ENCODE results near the gene BTD. TPM values are rescaled to one million over a fixed set of nuclear protein-coding genes. Genes with fewer than 3 reads are reported as not detected.

BTD gene
- total RNA-seq, 2 donors from 2014 or later: 18.0 to 29.3 TPM

- DNase-seq: no peak
- Histone ChIP-seq H3K27me3 (no peaks in the 10 kb centered on the region), H3K4me1 (no peaks in the 10 kb centered on the region), H3K4me3 (no peak overlapping the region), H3K36me3 (no peaks in the 10 kb centered on the region), H3K27ac (no peak overlapping the region), H3K9me3 (no peaks in the 10 kb centered on the region), H3K9ac (ENCODE audit: low read depth in 2 of 2, low read length in 2 of 2) (no peak overlapping the region)
- TF ChIP-seq, protein P1, sequence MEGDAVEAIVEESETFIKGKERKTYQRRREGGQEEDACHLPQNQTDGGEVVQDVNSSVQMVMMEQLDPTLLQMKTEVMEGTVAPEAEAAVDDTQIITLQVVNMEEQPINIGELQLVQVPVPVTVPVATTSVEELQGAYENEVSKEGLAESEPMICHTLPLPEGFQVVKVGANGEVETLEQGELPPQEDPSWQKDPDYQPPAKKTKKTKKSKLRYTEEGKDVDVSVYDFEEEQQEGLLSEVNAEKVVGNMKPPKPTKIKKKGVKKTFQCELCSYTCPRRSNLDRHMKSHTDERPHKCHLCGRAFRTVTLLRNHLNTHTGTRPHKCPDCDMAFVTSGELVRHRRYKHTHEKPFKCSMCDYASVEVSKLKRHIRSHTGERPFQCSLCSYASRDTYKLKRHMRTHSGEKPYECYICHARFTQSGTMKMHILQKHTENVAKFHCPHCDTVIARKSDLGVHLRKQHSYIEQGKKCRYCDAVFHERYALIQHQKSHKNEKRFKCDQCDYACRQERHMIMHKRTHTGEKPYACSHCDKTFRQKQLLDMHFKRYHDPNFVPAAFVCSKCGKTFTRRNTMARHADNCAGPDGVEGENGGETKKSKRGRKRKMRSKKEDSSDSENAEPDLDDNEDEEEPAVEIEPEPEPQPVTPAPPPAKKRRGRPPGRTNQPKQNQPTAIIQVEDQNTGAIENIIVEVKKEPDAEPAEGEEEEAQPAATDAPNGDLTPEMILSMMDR (IDR thresholded peaks at IDR 0.05): no peak
- intact Hi-C loops (cut with DNase I): no loop called here
These were observed 64.1 kb downstream of the BTD start for GRCh38 chr3:15665510-15666150.

DNA sequence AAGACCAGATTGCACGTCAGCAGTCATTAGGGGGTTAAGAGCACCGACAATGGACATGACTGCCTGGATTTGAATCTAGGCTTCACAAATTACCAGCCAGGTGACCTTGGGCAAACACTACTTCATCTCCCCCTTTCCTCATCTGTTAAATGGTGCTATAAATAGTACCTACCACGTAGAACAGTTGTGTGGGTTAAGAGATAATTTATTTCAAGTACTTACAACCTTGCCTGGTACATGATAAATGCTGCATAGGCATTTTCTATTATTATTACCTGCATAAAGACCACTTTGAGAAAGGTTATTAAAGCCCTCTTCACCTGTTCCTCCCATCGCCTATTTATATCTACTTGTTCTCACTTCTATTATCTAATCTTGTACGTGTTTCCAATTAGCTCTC, 64.7 kb downstream of the BTD start:
- no peak for DNase-seq
- intact Hi-C loops (cut with DNase I): no loop called here
- Histone ChIP-seq H3K9ac (ENCODE audit: low read depth in 2 of 2, low read length in 2 of 2) (no peak overlapping the region), H3K4me3 (no peak overlapping the region), H3K36me3 (no peaks in the 10 kb centered on the region), H3K27me3 (no peaks in the 10 kb centered on the region), H3K27ac (no peak overlapping the region), H3K4me1 (no peaks in the 10 kb centered on the region), H3K9me3 (no peaks in the 10 kb centered on the region)
- TF ChIP-seq, protein P1 (IDR thresholded peaks at IDR 0.05): no peak

- intact Hi-C loops (cut with DNase I): no loop called here
- Histone ChIP-seq H3K27ac (no peak overlapping the region), H3K27me3 (no peaks in the 10 kb centered on the region), H3K9me3 (no peaks in the 10 kb centered on the region), H3K9ac (ENCODE audit: low read depth in 2 of 2, low read length in 2 of 2) (no peak overlapping the region), H3K36me3 (no peaks in the 10 kb centered on the region), H3K4me3 (no peak overlapping the region), H3K4me1 (no peaks in the 10 kb centered on the region)
- DNase-seq: no peak
- TF ChIP-seq, protein P1 (IDR thresholded peaks at IDR 0.05): no peak
These were observed 65.9 kb downstream of the BTD start for GRCh38 chr3:15667484-15667883.

DNA sequence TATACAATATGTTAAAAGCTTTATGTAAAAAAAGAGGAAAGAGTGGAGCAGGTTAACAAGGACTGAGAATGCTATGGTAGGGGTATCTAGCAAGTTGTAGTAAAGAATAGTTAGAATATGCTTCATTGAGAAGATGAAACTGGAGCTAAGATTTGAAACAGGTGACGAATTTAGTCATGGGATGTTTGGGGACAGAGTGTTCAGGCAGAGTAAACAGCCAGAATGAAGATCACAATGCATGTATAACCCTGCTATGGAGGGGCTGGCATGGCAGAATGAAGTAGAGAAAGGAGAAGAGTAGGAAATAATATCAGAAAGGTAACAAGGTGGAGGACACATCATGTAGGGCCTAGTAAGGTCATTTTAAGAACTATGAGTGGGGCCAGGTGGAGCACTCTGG, 72.0 kb downstream of the BTD start:
- Histone ChIP-seq H3K9ac (ENCODE audit: low read depth in 2 of 2, low read length in 2 of 2) (no peak overlapping the region), H3K9me3 (no peaks in the 10 kb centered on the region), H3K4me1 (no peaks in the 10 kb centered on the region), H3K27me3 (no peaks in the 10 kb centered on the region), H3K4me3 (no peak overlapping the region), H3K36me3 (no peaks in the 10 kb centered on the region), H3K27ac (no peak overlapping the region)
- intact Hi-C loops (cut with DNase I): no loop called here
- no peak for DNase-seq
- TF ChIP-seq, protein P1 (IDR thresholded peaks at IDR 0.05): no peak

GRCh38 chr3:15676259-15676658, 74.7 kb downstream of the BTD start:
- no peak for DNase-seq
- H3K36me3 ChIP-seq: no peaks in the 10 kb centered on the region

More at GRCh38 chr3:15676259-15676658, 74.7 kb downstream of the BTD start:
- H3K4me3 ChIP-seq: no peak overlapping the region
- intact Hi-C loops (cut with DNase I): no loop called here
- H3K4me1 ChIP-seq: no peaks in the 10 kb centered on the region
- no peaks in the 10 kb centered on the region for H3K9me3 ChIP-seq
- H3K27me3 ChIP-seq: no peaks in the 10 kb centered on the region
- H3K27ac ChIP-seq: no peak overlapping the region
- TF ChIP-seq, protein P1 (IDR thresholded peaks at IDR 0.05): no peak
- H3K9ac ChIP-seq (ENCODE audit: low read depth in 2 of 2, low read length in 2 of 2): no peak overlapping the region

Data from colonic mucosa (tissue), 4 donors.